Activated naive CD8-positive, alpha-beta T cell treated with anti-CD3 and anti-CD28 coated beads, Interleukin-2, amount 50 U/mL, for 16 hours (primary cell): ENCODE measurements around the gene AP3D1.
"Not testable (repeated sequence)": the region's sequence is repeated elsewhere in the genome, so short reads cannot be mapped to it uniquely, and the experiment has no call there.

Source experiments
- DNase-seq: peaks from one replicate; pipeline ENCODE4 v3.0.0-alpha.2; 2020; ENCODE audit warnings: low read depth, low spot score

Gene AP3D1

DNA sequence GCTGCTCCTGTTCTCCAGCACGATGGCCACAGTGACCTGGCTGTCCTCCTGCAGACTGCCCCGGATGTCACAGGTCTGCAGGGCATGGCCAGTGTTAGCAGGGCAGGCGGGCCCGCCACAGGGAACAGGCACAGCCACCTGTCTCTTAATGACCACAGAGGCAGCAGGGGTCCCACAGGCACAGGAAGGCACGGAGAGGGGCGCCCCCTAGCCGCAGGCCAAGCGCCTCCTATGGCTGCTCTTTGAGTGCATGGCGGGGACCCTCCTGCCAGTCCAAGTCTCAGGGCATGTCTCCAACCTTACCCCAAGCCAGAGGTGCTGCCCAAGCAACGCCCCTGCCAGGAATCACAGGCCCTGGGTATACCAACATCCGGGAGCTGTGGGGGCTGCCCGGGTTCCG, 40.5 kb downstream of the AP3D1 start:
- no peak for DNase-seq

DNA sequence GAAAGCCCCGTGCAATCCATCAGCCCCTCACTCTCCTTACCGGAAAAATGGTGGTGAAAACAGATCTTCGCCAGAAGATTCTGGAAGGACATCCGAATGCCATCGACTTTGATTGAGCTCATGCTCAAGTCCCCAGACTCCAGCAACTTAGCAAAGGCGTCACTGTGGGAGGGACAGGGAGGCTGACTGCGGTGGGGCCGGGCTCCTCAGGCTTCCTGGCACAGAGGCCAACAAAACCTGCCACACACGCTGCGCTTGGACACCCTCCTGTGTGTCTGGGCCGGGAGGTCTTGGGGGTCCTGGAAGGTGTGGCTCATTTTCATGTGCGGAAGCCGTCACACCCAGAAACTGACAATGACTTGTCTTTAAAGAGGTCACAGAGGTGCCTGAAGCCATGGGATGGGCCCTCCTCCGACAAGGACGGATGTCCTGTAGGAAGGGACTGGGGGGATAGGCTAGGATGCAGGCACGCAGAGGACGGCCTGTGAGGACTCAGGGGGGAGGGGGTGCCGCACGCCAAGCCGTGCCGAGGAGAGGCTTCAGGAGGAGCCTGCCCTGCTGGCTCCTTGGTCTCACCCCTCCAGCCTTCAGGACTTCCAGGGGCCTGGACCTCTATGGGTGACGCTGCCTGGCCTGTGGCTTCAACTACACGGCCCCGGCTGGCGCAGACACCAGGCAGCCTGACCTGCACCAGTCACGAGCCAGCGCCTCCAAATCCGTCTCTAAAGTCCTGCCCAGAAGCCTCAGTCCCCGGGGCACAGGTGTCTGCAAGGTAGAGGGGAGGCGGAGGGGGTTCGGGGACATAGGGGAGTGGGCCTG, 42.1 kb downstream of the AP3D1 start:
- no peak for DNase-seq

DNA sequence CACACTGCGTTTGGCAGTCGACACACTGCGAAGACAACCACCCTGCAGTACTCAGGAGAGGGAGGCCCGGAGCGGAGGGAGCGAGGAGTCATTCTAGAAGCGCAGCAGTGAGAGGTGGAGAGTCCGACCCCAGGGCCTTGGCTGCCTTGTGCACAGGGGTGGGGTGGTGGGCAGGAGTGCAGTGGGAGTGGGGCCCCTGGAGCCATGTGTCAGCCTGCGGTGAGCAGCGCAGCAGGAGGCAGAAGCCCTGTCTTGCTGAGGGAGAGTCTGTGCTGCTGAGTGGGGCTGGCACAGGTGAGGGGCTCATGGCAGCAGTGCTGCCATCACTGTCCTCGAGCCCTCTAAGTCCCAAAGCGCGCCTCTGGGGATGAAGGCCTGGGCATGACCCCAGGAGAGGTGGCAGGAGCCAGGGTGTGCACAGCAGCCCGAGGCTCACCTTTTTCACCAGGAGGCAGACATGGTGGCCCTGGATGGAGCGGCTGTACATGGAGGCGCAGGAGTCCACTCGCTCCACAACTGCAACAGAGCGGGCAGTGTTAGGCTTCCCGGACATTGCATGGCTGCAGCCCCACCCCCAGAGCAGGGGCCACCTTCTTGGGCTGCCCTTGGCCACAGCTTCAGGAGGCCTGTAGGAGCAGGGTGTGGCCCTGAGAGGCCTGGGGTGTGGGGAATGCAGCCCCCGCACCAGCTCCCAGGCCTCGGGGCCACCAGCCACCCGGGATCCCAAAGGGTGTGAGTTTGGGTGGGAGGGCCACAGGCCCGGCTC, 42.9 kb downstream of the AP3D1 start:
- no peak for DNase-seq

DNA sequence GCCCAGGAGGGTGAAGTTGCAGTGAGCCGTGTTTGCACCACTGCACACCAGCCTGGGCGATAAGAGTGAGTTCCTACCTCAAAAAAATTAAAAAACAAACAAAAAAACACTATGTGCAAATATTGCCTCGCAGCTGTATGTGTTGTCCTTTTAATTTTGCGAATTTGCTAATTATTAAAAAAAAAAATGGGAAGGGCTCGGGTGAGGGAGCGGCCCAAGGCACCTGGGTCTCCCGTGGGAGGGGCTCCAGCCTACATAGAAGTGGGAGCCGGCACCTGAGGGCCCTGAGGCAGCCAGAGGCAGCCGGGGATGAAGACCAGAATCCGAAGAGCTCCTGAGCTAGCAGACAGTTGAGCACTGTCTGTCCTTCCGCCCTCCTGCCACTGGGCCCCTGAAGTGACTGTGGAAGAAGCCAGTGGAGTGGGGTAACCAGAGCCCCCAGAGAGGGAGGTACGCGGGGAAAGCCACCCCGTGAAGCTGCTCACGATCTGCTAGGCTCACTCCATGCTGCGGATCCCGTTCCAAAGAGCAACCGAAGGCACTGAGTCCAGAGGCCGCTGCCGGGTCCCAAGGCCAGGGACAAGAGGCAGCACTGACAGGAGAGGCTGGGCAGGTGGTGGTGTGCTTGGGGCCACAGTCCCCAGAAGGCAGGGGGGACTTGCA, 48.2 kb downstream of the AP3D1 start:
- DNase-seq = no peak

DNA sequence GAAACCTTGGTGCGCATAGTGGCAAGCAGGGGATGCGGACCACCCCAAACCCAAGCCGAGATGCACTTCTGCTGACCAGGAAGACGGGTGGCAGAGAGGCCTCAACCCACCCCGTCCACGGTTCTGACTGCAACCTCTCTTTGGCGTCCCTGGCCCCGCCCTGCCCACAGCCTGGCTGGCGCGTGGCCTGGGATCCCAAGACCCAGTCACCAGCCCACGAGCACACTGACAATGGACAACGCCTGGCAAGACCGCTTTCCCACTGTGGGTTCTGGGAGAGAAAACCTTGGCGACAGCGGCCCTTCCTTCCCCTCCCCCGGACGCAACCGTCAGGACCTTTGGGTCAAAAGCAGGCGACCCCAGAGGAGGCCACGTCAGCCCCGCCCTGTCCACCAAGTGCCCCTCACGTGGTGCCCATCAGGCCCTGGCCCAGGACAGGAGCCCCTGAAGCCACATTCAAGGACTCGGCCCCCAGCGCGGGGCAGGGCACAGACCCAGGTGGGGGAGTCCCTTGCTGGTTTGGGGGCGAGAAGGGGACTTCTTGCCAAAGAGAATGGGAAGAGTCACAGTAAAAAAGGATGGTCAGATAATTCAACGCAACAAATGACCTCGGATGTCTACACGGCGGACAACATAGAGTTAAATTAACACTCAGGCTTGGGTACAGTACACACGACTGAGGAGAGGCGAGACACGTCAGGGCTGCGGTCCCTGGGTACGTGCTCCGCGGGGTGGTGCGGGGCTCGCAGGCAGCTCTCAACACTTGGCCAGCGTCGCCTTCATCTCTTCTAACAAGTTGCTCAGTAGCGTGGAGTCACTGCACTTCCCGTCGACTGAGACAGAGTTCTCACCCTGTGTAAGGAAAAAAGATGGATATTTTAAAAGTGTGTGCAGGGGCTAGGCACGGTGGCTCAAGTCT, 49.7 kb downstream of the AP3D1 start:
- no peak for DNase-seq

DNA sequence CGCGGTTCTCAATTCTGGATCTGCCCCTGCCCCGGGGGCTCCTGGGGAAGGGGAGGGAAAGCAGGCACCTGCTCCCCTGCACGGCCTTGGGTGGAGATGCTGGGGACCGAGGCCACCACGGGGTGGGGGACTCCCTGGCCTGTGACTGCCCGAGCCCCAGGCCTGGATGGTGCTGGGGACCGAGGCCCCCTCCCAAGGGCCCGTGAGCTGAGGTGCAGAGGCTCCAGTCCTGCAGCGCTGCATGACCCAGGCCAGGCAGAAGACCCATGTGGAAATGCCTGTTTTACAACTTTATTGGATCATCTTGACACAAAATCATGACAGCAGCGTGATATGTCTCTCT, 50.7 kb downstream of the AP3D1 start:
- no peak for DNase-seq

DNA sequence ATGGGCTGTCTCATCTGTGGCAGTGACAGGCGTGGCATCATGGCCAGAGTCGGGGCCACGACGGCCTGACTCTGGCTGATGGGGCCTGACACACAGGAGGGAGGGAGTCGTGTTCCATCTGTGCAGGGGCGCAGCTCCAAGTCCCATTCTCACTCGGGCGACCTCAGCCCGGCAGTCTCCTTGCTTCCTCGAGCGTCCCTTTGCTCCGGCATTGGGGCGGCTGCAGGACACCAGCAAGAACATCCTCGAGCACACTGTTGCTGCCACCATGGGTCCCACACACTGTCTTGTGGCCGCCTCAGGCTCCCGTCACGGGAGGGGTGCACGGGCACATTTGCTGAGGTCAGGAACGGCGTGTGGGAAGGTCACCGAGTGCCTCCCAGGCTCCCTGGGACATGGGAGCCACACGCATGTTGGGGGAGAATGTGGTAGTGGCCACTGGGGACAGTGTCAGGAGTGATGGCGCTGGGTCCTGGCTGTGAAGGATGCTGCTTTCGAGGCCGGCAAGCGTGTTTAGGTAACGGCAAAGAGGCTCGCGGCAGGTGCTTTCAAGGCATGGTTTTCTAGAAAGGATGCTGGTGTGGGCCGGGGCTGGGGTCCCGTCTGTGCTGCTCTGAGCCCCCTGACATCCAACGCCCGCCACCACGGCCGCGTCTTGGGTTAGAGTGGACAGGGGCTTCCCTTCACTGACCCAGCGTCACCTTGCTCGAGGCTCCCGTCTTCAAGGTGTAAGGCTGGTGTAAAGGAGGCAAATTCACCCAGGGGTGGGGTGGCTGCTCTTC, 51.2 kb downstream of the AP3D1 start:
- DNase-seq = no peak

DNA sequence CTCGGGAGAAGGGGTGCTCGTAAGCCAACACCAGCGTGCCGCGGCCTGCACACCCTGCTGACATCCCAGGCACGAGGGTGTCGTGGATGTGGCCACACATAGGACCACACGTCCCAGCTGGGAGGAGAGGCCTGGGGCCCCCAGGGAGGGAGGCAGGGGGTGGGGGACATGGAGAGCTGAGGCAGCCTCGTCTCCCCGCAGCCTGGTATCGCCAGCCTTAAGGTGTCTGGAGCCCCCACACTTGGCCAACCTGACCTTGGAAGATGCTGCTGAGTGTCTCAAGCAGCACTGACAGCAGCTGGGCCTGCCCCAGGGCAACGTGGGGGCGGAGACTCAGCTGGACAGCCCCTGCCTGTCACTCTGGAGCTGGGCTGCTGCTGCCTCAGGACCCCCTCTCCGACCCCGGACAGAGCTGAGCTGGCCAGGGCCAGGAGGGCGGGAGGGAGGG, 52.3 kb downstream of the AP3D1 start:
- DNase-seq = no peak

DNA sequence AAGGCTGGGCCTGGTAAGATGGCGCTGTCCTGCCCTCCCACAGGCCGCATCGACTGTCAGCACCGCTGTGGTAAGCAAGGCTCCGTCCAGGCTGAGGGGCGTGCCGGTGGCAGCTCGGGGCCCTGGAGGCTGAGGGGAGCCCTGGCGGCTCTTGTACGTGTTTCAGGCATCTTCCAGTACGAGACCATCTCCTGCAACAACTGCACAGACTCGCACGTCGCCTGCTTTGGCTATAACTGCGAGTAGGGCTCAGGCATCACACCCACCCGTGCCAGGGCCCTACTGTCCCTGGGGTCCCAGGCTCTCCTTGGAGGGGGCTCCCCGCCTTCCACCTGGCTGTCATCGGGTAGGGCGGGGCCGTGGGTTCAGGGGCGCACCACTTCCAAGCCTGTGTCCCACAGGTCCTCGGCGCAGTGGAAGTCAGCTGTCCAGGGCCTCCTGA, 53.5 kb downstream of the AP3D1 start:
- DNase-seq = no peak

DNA sequence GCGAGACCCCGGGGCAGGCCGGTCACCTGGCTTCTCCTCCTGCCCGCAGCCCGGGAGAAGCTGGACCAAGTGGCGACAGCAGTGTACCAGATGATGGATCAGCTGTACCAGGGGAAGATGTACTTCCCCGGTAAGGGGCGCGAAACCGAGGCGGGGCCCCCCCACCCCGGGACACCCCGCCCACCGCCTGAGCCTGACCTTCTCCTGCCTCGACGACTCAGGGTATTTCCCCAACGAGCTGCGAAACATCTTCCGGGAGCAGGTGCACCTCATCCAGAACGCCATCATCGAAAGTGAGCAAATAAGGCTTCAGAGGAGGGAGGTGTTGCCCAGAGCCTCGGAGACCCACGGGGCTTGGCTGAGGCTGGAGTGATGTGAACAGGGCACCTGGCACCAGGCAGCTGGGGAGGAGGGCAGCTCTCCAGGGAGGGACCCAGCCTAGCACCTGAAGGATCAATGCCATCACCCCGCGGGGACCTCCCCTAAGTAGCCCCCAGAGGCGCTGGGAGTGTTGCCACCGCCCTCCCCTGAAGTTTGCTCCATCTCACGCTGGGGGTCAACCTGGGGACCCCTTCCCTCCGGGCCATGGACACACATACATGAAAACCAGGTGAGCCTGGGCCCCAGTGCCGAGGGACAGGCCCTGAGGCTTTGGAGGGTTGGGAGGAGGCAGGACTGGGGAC, 54.0 kb downstream of the AP3D1 start:
- no peak for DNase-seq

DNA sequence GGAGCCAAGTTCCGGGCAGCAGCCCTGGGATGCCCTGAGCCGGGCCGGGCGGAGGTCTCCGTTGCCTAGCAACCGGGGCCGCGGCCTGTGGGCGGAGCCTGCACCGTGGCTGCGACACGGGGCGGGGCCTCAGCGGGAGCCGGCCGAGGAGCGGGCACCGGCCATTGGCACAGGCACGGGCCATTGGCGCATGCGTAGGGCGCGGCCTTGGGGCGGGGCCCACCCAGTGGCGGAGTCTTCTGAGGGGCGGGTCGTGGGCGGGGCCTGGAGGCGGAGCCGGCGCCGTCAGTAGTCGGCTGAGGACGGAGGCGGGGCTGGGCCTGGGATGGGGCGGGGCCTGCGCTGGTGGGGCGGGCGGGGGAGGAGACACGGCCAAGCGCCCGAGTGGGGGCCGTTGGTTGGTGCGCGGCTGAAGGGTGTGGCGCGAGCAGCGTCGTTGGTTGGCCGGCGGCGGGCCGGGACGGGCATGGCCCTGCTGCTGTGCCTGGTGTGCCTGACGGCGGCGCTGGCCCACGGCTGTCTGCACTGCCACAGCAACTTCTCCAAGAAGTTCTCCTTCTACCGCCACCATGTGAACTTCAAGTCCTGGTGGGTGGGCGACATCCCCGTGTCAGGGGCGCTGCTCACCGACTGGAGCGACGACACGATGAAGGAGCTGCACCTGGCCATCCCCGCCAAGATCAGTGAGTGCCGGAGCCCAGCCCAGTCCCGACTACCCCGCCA, 54.7 kb downstream of the AP3D1 start, which contains the start of gene IZUMO4:
TSS of gene IZUMO4 (plus strand) at position 436 of the 723 bp plus-strand sequence. CDS start at position 467, 31 bp downstream.
- peak; percentile 99 for DNase-seq

DNA sequence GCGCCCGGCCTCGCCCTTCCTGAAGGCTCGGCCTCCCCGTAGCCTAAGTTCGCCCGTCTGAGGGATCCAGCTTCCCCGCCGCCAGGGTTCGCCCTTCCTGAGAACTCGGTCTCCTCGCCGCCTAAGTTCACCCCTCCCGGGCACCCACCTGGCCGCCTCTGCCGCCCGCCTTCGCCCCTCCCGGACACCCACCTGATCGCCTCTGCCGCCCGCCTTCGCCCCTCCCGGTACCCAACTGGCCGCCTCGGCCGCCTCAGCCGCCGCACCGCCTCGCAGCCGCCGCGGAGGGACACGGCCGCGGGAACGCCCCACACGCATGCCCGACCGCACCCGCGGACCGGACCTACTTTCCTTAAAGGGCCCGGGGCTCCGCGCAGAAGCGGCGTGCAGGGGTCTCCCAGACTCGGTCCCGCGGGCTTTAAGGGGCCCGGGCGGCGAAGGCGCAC, 55.3 kb downstream of the AP3D1 start, which contains the start of gene MOB3A:
TSS of gene MOB3A (minus strand) at position 293 of the 446 bp plus-strand sequence. CDS start 17,766 bp downstream, outside the sequence.
- peak; percentile 61 for DNase-seq

DNA sequence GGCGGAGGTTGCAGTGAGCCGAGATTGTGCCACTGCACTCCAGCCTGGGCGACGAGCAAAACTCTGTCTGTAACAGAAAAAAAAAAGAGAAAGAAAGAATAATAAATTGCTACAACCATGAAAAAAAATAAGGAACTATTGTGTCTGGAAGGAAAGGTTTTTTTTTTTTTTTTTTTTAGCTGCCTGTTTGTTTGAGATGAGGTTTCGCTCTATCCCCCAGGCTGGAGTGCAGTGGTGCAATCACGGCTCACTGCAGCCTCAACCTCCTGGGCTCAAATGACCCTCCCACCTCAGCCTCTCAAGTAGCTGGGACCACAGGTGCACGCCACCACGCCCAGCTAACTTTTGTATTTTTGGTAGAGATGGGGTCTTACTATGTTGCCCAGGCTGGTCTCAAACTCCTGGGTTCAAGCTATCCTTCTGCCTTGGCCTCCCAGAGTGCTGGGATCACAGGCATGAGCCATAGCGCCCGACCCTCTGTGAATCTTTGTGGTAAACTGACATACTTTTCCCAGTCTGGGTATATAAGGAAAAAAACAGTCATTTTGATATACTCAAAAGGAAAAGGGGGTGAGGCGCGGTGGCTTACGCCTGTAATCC, 59.3 kb downstream of the AP3D1 start:
- DNase-seq = not testable (repeated sequence)

DNA sequence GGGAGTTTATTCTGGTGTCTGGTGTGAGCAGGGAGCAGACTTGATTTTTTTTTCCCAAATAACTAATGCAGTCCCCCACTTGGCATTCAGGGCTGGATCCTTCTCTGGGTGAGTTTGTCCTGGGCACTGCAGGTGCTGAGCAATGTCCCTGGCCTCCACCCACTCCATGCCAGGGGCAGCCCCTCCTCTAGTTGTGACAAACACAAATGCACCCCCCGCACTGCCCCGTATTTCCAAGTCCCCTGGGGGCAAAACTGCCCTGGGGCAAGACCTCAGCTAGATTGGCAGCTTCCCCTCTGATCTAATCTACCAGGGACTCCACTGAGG, 61.7 kb downstream of the AP3D1 start:
- no peak for DNase-seq

DNA sequence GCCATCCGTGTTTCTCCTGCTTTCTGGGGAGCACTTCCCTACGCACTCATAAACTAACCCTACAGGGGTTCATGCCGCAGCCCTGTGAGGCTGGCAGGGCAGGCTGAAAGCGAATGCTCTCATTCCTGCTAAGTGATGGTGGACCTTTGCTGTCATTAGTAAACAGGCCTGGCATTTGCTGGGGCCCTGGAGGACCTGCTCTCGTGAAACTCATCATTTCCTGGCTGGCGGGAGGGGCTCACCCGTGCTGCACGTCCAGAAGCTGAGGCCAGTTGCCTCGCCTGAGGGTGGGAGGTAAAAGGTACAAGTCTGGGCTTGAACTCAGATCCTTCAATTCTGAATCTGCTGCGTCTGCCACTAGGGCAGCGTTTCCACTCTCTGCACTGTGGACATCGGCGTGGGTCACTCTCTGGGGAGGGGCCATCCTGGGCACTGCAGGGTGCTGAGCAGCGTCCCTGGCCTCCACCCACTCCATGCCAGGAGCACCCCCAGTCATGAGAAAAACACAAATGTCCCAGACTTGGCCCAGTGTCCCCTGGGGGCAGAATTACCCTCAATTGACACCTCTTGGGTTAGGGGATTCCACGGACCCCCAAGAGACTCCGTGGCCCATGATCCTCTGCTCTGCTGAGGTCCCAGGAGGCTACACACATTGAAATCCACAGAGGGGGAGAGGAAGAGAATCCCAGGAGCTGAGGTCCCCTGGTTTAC, 62.2 kb downstream of the AP3D1 start:
- no peak for DNase-seq

DNA sequence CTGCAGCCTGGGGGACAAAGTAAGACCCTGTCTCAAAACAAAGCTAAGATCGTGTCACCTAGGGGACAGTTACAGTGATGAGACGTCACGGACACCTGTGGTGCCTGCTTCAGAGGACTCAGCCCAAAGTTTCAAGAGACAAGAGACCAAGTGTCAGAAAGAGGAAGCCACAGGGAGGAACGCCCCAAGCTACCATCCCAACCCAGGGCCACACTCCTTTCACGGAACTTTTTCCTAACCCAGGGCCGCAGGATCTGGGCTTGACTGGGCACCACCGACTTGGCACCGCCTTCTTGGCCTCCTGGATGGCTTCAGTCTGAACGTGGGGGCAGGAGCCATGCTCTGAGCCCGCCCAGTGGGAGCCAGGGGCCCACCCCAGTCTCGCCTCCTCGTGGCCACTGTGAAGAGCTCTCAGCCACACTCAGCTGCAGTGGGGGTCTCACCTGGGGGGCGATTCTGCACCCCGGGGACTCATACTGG, 63.7 kb downstream of the AP3D1 start:
- DNase-seq = no peak

DNA sequence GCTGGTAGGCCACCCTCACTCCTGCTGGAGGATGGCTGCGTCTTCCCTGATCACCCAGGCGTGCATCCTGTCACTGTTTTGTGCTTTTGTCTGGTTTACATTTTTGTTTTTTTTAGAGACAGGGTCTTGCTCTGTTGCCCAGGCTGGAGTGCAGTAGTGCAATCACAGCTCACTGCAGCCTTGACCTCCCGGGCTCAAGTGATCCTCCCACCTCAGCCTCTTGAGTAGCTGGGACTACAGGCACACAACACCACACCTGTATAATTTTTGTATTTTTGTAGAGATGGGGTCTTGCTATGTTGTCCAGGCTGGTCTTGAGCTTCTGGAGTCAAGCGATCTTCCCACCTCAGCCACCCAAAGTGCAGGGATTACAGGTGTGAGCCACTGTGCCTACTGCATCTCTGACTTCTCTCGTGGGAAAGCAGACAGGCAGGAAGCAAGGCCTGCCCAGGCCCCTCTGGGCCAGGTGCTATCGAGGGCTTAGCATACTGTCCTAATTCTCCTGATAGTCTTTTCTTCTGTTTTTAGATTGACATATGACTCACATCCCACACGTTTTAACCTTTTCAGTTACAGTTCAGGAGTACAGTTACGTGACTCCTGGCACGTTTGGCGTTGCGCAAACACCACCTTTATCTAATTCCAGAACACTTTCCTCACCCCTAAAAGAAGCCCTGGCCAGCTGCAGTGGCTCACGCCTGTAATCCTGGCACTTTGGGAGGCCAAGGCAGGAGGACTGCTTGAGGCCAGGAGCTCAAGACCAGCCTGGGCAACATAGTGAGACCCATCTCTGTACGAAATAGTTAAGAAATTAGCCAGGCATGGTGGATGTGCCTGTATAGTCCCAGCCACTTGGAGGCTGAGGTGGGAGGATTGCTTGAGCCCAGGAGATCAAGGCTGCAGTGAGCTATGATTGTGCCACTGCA, 64.4 kb downstream of the AP3D1 start:
- not testable (repeated sequence) for DNase-seq
